LNCAP (cell line): ENCODE data around the gene SLC66A3.

ENCODE experiments used
- TF ChIP-seq, protein P1 (sequence below): fragments of 450-650 bp; IDR thresholded peaks from 2 replicates; pipeline ENCODE4 v1.5.1; 2017; ENCODE audit warnings: mild to moderate bottlenecking

Gene SLC66A3

DNA sequence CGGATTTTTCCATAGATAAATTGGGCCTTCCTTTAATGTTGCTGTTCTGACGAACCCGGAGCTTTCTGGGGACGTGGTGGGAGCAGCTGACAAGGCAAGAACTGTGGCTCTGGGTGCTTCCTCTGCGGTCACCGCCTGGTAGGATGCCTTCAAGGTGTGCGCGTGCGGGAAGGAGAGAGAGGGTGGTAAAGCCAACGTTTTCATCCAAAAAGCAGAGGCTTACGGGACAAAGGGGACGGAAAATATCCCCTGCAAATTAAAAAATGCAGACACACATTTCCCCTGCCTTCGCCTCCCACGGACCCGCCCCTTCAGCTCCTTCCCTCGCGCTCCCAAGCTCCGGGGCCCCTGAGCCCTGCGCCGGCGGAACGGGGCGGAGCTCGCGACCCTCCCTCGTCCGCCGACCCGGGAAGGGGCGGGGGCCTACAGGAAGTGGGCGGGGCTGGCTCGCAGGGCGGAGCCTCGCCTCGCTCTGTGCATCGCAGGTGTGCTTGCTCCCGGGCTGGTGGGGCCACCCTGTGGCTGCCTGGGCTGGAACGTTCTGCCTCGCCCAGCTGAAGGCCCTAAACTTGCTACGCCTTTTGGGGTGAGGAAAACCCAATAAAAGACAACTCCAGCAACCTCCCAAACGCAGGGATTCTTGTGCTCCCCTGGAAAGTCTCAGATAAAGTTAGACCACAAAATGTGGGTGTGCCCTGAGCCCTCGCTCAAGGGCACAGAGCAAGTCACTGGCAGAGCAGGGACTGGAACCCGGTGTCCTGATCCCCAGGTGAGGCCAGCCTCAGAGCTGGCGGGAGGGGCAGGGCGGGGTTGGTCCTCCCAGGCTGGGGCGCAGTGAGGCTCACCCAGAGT is 25.4 kb upstream of the SLC66A3 start:
- TF ChIP-seq, protein P1, sequence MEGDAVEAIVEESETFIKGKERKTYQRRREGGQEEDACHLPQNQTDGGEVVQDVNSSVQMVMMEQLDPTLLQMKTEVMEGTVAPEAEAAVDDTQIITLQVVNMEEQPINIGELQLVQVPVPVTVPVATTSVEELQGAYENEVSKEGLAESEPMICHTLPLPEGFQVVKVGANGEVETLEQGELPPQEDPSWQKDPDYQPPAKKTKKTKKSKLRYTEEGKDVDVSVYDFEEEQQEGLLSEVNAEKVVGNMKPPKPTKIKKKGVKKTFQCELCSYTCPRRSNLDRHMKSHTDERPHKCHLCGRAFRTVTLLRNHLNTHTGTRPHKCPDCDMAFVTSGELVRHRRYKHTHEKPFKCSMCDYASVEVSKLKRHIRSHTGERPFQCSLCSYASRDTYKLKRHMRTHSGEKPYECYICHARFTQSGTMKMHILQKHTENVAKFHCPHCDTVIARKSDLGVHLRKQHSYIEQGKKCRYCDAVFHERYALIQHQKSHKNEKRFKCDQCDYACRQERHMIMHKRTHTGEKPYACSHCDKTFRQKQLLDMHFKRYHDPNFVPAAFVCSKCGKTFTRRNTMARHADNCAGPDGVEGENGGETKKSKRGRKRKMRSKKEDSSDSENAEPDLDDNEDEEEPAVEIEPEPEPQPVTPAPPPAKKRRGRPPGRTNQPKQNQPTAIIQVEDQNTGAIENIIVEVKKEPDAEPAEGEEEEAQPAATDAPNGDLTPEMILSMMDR: no peak

DNA sequence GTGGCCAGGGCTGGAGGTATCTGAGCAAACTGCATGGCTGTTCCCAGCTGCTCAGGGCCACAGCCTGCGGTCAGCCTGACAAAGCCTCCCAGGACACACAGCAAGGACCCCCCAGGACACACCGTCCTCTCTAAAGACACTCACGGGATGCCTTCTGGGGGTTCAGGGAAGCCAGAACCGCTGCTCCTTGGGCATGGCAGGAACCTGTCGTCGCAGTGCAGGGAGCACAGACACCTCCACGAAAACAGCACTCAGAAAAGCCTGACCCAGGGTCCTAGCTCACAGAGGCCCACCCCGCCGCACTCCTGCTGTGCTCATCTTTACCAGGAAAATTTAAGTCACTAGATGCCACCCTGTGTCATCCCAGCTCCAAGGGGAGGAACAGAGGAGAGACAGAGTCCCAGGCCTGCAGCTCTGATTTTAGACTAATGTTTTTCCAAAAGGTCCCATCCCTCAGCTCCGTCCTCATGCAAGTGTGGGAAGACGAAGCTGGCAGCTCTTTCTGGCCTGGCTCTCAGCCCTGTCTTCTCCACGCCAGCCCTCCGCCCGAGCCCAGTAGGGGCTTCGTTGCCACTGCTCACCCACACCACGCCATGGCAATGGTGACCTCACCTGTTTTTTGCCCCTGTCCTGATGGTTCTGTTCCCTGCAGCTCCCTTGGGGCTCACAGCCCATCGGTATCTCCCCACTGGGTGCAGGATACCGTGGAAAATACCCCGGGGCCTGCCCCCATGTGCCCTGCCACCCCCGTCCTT is 23.9 kb upstream of the SLC66A3 start:
- TF ChIP-seq, protein P1: no peak

DNA sequence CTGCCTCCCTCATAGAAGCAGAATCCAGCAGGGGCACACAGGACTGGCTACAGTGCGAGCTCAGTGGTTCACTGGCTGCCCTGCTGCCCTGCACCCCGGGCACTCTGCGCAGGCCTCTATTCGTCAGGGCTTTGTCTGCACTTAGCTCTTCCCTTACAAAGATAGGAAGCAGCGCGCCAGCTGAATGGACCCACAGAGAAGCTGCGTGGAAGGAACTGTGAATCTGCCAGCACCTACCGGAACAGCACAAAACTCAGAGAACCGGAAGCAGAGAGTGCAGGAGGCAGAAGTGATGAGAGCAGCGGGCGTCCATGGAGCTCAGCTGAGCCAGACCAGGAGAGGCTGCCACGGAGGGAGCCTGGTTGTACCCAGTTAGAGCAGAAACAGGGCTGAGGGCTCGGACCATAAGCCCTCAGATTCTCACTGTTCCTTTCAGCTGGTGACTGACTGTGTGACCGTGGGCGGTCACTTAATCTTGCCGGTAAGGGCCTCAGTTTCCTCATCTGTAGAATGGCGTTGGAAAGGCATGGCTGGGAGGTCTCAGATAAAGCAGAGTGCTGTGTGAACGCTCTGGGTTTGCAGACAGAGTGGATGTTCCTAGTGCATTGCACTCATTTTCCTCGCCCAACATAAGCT is 23.1 kb upstream of the SLC66A3 start:
- TF ChIP-seq, protein P1: no peak

DNA sequence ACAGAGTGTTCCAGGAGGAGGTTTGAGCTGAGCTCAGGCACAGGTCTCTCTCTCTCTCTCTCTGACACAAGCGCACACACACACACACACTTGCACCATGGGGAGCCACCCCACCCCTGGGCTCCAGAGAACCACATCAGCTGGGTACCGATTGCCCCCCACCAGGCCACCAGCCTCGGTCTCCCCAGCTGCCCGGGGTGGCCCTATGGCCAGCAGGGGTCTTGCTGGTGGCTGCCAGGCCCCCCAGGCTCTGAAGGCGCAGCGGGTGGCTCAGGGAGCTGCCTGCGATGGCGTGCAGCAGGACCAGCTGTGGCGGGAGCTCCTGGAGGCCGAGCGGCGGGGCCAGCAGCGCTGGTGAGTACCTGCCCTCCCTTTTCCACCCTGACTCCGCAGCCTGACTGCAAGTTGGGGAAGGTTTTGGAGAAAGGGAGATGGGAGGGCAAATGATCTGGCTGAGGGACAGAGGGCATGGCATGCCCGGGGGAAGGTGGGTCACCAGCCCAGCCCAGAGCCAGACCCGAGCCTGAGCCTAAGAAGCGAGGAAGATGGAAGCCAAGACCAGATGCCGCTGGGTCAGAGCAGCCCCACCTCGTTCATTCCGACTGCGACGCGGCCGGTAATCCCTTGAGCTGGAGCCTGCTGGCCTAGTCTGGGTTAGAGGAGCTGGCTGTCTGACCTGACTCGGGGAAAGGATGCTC is 21.9 kb upstream of the SLC66A3 start:
- TF ChIP-seq, protein P1: no peak

DNA sequence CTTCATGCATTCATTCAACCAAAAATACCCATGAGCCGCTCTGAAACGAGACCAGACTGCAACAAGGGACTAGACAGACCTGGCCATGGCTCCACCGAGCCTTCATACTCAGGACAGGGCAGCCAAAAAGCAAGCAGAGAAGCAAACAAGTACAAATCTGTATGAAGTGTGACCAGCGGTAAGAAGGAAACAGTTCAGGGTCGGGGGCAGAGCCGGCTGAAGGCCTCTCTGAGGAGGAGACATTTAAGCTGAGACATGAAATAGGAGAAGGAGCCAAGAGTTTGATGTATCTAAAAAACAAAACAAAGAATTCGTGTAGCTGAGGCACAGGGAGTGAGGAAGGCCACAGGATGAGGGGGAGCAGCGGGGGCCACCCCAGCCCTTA is 21.3 kb upstream of the SLC66A3 start:
- TF ChIP-seq, protein P1: no peak

DNA sequence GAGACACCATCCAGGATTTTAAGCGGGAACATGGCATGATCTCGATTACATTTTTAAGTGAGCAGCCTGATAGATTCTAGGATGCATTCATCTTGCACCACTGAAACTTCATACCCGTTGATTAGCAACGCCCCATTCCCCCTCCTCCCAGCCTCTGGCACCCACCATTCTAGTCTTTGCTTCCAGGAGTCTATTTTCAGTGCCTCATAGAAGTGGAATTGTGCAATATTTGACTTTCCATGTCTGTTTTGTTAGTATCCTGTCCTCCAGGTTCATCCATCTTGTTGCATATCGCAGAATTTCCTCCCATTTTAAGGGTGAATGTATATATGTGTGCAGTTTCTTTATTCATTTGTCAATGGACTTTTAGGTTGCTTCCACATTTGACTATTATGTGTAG is 20.9 kb upstream of the SLC66A3 start:
- TF ChIP-seq, protein P1: no peak

DNA sequence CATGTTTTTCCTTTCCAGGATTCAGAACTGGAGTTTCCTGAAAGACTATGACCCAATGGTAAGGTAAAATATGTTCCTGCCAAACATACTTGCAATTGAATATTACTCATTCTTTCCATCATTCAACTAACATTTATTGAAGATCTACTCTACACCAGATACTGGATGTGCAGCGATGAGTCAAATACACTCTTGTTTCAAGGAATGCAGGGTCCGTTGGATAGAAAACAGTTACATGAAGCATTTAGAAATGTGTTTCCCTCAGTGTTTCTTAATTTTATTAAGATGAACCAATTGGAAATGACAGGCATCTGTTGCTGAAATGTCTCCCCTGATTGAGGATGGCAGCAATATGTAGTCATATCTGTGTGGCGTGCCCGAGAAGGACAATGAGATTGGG is 14.8 kb upstream of the SLC66A3 start:
- TF ChIP-seq, protein P1: no peak
